Kidney glomerular epithelial cell (primary cell): ENCODE data around the gene APC2.

Source experiments
- DNase-seq: peaks from one replicate; lab custom pipeline; 2025; lab: John Stamatoyannopoulos, UW

Gene APC2

DNA sequence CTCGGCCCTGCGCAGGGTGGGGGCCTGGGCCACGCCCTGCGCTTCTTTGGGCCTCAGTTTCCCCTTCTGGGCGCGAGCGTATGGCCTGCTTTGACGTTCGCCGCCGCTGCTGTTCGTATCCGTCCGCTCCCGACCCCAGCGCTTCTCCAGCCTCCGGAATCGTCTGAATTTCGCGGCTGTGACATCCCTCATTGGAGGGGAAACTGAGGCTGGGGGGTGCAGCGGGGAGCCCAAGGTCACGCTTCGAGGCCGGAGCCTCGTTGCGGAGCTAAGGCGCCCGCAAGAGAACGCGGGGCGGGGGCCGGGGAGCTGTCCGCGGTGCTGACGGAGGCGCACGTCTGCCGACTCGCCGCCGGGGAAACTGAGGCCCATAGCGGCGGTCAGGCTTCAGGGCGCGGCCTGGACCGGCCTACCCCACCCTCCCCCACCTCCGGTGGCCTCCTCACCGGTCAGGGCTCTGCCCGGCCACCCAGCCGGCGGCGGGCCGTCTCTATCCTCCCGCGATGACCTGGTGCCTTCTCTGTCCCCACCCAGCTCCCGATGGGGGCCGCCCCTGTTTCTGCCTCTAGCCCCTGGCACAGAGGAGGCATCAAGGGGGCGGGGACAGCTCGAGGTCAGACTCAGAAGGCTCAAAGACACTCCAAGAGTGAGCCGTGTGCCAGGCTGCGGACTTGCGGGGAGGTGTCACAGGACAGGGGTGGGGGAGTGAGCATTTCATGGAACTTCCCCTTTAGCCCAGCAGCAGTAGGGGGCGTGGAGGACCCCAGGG lies 3.0 kb upstream of the APC2 start:
- no peak for DNase-seq

DNA sequence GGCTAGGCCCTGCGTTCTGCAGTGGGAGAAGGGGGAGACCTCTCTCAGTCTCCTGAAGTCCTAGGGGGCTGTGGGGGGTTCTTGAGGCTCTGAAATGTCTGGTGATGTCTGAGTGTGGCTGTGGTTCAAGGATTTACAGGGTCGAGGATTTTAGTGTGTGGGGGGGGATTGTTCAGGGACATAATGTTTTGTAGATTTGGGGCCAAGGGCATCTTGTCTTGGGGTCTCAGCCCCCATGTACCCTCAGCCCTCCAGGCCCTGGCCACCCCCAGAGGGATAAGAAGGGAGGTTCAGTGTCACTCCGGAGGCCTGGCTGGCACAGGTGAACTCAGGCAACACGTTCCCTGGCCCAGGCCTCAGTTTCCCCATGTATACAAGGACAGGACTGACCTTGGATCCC lies 2.4 kb upstream of the APC2 start:
- DNase-seq = no peak

DNA sequence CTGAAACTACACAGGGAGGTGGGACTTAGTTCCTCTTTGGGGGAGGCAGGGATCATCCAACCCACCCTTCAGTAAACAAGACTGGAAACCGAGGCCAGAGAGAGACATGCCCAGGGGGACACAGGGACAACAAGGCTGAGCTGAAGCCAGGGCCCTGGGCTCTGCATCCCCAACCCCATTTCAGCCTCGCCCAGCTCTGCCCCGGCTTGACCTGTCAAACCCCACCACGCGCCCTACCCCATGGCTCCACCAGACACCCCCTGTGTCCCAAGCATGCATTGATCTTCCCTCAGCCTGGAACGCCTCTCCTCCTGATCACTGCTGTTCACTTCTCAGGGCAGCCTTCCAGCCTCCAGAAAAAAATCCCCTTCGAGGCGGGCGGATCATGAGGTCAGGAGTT lies 2.0 kb upstream of the APC2 start:
- DNase-seq = no peak

DNA sequence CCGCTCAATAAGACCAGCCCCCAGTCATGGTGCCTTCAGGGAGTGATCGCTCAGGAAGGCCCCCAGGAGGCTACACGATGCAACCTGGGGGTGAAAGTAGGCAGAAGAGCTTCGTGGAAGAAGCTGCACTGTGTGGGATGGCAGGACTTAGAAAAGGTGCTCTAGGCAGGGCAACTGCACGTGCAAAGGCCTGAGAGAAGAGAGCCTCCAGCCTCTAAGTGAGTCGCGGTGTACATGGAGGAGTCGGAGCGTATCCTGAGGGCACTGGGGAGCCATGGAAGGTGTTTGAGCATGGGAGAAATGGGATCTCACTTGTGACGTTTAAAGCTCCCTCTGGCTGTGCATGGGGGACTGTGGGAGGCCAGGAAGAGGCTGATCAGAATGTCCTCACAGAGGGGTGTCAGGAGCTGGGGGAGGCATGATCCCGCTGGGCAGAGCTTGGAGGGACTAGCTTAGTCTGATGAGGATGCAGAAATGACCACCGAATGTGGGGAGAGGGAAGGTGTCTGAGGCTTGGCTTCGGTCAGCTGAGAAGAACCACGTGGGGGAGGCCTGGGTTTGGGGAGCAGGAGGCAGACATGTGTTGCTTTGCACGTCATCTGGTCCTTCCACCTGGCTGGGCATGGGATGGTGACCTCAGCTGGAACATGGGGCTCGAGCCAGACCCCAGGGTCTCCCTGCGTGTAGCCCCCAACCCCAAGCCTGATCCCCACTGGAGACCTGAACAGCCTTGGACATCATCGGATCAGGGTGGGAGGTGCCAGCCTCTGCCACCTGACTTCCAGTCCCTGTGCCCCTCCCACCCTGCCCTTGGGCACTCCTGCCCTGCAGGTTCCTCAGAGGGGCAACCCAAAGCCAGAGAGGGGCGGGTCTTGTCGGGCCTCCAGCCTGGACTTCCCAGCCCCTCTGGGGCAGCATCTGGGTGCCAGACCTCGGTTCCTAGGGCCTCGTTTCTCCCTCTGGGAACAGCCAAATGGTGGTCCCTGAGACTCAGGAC lies 1.1 kb downstream of the APC2 start:
- DNase-seq = no peak

DNA sequence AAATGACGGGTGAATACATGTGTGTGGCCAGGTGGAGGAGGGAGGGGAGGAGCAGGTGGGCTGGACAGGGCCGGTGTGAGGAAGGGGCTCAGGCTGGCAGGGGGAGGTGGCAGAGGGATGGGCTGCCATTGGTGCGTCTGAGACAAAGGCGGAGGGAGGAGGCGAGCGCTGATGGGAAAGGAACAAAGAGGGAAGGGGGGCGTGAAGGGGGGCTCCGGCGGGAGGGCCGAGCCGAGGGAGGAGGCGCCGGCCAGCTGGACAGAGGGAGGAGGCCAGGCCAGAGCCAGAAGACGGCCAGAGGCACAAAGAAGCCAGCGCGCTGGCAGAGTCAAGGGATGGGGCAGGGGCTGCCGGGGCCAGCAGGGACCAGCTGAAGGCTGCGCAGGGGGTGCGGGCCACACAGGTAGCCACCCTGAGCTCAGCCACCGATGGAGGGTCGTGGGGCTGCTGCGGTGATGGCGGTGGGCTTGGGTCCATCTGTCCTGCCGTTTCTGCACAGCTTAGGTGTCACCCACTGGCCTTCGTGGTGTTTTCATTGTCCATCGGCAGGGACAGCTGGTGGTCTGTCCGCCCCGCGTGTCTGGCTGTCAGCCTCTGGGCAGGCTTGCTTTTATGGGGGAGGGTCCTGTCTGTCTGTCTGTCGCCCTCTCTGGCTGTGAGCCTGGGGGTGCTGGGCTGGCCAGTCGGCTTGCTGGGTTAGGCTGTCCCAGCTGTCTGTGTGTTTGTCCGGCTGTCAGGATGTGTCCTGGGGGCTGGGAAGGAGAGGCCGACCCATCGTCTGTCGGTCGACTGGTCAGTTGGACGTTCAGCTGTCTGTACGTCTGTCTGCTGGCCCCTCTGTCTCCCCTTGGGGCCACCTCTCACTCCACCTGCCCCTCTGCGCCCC lies 2.2 kb downstream of the APC2 start:
- DNase-seq = no peak

DNA sequence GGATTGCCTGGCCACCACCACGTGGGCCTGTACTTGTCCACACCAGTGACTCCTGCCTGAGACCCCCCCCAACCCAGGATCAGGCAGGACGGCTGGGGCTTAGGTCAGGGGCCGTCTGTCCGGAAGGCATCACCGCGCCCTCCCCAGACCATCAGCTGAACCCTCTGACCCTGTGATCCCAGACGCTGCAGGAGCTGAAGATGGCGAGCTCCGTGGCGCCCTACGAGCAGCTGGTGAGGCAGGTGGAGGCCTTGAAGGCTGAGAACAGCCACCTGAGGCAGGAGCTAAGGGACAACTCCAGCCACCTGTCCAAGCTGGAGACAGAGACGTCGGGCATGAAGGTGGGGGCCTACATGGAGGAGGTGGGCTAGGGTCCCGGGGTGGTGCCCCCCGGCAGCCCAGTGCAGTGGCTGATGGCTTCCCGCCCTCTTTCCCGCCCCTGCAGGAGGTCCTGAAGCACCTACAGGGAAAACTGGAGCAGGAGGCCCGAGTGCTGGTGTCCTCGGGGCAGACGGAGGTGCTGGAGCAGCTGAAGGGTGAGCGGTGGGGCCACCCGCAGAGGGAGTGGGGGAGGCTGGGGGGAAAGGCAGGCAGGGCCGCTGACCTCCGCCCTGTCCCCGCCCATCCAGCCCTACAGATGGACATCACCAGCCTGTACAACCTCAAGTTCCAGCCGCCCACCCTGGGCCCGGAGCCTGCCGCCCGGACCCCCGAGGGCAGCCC lies 3.0 kb downstream of the APC2 start:
- no peak for DNase-seq

DNA sequence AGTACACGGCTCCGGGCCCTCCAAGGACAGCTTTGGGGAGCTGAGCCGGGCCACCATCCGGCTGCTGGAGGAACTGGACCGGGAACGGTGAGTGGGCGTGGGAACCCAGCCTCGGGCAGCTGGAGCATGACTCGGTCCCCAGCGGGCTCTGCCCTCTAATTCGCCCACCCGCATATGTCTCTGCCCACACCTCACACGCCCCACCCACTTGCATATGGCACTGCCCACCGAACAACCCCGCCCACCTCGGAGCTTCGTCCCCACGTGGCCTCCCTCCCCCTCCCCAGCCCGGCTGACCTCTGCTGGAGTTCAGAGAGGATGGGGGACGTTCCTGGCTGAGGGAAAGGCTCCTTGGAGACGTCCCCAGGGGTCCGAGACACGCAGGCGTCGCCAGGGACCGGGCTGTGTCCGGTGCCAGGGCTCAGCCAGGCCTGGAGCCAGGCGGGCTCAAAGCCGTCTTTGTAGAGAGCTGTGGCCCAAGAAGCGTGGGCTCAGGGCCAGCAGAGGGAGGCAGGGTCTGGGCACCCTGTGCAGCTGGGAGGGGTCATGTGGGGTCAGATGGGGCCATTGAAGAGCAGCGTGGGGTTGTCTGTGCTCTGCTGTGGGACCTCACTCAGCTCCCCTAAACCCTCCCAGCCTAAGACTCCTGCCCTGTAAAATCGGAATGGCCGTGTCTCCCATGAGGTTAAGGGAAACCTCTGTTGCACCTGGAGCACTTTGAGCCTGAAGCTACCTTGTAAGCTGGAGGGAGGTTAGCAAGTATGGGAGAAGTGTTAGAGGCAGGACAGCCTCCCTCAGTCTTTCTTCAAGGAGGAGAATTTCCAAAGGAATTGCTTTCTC lies 3.8 kb downstream of the APC2 start:
- DNase-seq = no peak

DNA sequence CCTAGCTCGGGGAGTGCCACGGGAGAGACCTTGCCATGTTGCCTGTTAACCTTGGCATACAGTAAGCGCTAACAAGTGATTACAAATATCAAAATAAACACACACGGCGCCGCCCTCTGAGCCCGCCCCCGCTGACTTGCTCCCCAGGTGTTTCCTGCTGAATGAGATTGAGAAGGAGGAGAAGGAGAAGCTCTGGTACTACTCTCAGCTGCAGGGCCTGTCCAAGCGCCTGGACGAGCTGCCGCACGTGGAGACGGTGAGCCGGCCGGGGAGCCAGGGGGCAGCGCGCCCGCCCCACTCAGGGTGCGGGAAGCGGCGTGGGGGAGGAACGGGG lies 5.0 kb downstream of the APC2 start:
- DNase-seq = no peak

DNA sequence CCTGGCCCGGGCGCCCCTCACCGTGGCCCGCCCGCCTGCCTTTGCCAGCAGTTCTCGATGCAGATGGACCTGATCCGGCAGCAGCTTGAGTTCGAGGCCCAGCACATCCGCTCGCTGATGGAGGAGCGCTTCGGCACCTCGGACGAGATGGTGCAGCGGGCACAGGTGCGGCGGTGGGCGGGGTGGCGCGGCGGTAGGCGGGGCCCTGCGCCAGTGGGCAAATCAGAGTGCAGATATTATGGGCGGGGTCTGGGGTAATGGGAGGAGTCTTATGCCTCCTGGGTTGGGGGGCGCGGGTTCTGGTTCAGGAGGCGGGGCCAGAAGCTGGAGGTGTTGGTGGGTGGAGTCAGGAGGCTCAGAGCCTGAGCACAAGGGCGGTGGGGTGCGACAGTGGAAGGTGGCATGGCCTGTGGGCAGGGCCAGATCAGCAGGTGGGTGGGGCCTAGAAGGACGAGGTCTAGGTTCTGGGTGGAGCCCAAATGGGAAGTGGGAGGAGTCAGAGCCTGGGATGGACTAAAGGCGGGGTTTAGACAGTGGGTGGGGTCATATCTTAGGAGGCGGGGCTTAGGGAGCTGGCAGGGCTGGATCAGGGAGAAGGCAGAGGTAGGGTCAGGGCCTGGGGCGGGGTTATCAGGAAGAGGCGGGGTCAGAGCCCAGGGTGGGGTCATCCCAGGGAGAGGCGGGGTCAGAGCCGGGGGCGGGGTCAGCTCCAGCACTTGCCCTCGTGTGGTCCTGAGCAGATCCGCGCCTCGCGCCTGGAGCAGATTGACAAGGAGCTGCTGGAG lies 5.6 kb downstream of the APC2 start:
- peak; percentile 23 for DNase-seq

DNA sequence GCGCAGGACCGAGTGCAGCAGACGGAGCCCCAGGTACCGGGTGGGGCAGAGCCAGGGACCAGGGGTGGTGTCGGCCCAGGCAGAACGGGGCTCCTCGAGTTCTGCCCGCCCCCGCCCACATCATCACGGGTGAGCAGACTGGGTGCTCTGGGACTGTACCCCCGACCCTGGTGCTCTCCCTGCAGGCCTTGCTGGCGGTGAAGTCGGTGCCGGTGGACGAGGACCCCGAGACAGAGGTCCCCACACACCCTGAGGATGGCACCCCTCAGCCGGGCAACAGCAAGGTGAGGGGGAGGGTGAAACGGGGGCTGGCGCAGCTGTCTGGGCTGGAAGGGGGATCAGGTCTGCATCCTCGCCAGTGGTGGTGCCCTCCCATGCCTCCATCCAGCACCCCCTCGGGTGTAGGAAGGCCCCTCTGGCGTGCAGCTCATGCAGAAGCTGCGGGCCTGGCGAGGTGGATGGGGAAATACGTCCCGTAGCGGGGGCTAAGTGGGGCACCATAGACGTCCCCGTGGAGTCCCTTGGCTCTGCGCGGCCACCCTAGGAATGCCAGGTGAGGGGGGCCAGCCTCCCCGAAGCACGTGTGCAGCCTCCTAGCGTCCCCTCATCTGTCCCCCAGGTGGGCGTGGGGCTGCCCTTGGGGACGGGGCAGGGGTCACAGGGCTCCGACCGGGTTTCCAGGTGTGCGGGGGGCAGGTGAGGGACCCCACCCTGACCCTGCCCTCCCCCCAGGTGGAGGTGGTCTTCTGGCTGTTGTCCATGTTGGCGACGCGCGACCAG lies 6.4 kb downstream of the APC2 start:
- no peak for DNase-seq

DNA sequence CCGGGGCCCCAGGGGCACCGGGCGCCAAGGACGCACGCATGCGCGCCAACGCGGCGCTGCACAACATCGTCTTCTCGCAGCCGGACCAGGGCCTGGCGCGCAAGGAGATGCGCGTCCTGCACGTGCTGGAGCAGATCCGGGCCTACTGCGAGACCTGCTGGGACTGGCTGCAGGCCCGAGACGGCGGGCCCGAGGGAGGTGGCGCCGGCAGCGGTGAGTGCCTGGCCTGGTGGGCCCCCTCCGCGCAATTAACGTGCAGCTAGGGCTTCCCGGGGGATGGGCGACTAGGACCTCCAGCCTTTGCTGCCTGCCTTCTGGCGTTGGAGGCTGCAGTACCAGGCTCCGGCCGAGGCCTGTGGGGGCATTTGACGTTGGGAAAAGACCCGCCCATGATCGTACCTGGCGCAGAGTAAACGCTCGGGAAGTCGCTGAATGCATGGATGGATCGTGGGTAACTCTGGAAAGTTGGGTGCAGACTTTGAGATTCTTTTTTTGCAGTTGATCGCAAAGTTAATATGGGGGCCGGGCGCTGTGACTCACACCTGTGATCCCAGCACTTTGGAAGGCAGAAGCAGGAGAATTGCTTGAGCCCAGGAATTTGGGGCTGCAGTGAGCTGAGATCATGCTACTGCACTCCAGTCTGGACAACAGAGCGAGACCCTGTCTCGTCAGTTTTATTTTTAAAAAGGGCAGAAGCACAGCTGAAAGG lies 7.3 kb downstream of the APC2 start:
- no peak for DNase-seq

DNA sequence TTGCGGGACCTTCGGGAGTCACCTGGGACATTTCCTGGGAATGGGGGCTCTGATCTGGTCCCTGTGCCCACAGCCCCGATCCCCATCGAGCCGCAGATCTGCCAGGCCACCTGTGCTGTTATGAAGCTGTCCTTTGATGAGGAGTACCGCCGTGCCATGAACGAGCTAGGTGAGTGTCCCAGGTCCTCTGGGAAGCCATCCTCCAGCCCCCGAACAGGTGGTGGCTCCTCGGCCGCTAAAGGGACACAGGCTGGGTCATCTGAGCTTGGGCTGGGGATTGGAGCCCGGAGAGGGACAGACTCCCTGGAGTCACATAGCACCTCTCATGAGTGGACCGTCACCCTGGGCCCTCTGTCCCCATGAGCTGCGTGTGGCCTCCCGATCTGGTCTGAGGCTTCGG lies 8.0 kb downstream of the APC2 start:
- no peak for DNase-seq

DNA sequence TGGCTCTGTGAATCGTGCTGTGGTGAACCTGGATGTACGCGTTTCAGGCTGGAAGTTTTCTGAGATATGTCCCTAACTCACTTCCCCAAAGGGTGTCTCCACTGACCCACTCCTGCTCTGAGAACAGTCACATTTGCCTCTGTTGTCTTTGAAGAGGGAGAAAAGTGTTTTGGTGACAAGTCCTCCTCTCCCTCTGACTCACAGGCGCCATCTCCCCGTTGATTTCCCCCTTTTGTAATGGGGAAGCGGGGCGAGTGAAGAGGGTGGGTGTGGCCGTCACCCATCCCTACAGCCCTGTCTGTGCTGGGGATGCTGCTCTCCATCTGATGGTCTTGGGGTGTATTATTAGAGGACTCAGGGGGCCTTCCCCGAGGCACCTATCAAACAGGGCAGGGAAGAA lies 9.6 kb downstream of the APC2 start:
- no peak for DNase-seq

DNA sequence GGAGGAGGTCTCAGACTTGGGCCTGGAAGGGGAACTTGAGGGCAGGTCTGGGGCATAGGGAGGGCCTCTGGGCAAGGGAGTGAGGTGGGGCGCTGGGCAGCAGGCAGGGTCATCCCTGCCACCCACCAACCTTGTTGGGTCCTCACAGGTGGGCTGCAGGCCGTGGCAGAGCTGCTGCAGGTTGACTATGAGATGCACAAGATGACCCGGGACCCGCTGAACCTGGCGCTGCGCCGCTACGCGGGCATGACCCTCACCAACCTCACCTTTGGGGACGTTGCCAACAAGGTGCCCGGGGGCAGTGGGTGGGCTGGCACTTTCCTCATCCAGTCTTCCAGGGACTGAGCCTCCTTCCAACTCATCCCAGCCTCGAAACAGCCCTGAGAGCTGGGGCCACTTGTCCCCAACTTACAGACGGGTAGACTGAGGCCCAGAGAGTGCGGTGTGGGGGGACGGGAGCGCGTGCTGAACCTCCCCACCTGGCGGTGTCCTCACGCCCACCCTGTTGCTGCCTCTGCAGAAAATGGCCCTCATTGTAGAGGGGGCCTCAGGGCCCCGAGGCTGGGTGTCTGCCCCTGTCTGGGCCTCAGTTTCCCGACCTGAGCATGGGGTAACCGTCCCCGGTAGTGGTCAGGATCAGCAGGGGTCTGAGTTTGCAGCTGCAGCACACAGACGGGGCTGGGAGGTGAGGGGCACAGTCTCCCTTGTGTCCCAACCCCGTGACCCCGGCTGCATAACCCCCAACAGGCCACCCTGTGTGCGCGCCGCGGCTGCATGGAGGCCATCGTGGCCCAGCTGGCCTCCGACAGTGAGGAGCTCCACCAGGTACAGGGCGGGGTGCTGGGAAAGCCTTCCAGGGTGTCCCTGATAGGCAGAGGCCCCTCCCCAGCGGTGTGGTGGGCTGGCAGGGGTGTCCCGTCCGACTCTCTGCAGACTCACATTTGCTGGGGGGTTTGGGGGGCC lies 10.4 kb downstream of the APC2 start:
- DNase-seq = no peak

DNA sequence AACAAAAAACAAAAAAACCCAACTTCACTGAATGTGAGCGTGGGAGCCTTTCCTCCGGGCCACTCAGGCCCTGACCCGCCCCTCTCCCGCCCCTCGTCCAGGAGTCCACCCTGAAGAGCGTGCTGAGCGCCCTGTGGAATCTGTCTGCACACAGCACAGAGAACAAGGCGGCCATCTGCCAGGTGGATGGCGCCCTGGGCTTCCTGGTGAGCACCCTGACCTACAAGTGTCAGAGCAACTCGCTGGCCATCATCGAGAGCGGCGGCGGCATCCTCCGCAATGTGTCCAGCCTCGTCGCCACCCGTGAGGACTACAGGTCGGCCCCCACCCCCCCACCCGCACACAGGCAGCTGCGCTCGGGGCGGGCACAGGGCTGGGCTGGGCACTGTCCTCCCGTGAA lies 11.9 kb downstream of the APC2 start:
- DNase-seq = no peak

DNA sequence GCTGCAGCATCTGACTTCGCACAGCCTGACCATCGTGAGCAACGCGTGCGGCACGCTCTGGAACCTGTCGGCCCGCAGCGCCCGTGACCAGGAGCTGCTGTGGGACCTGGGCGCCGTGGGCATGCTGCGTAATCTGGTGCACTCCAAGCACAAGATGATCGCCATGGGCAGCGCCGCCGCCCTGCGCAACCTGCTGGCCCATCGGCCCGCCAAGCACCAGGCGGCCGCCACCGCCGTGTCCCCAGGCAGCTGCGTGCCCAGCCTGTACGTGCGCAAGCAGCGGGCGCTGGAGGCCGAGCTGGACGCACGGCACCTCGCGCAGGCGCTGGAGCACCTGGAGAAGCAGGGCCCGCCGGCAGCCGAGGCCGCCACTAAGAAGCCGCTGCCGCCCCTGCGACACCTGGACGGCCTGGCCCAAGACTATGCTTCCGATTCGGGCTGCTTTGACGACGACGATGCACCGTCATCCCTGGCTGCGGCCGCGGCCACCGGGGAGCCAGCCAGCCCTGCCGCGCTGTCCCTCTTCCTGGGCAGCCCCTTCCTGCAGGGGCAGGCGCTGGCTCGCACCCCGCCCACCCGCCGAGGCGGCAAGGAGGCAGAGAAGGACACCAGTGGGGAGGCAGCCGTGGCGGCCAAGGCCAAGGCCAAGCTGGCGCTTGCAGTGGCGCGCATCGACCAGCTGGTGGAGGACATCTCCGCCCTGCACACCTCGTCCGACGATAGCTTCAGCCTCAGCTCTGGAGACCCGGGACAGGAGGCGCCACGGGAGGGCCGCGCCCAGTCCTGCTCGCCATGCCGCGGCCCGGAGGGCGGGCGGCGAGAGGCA lies 15.5 kb downstream of the APC2 start:
- no peak for DNase-seq
